GM13977 (cell line): ENCODE measurements around the gene ALLC.

Experiments used
- DNase-seq: peaks from one replicate; pipeline ENCODE4 v3.0.0; 2012; ENCODE audit warnings: low spot score
- in situ Hi-C: fragments of 300-500 bp; cut with MboI; formaldehyde crosslinking; loops from one replicate; pipeline ENCODE4 v1.12.0; 2022; ENCODE audit warnings: low sequenced_read_pairs, low pct_unique_long_range_greater_than_20kb, mixed read lengths, inconsistent platforms; ENCODE audit not compliant: unreplicated experiment
- TF ChIP-seq, protein P1 (sequence below): IDR thresholded peaks from 2 replicates; pipeline ENCODE4 v1.5.1; 2012; ENCODE audit warnings: mild to moderate bottlenecking, control low read depth; ENCODE audit not compliant: insufficient read depth; ENCODE audit errors: extremely low read depth, missing control alignments

The ALLC gene

DNA sequence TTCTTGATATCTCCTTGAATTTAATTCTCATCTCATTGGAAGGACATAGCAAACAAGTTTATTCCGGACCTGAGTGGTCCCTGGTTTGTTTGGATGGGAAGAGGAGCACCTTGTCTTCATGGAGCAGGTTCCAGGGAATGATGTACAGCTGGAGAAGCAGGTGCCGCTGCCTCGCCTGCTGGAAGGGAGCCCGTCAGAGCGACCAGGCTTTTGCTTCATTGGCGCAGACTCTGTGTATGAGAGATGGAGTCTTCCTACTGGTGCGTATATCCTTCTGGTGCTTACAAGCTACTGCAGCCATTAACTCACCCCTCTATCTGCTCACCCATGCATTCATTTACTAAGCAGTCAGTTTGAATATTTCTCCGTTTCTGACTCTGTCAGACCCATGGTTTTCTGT, 11.6 kb upstream of the ALLC start:
- in situ Hi-C loops, result no loop called here
- TF ChIP-seq, protein P1, sequence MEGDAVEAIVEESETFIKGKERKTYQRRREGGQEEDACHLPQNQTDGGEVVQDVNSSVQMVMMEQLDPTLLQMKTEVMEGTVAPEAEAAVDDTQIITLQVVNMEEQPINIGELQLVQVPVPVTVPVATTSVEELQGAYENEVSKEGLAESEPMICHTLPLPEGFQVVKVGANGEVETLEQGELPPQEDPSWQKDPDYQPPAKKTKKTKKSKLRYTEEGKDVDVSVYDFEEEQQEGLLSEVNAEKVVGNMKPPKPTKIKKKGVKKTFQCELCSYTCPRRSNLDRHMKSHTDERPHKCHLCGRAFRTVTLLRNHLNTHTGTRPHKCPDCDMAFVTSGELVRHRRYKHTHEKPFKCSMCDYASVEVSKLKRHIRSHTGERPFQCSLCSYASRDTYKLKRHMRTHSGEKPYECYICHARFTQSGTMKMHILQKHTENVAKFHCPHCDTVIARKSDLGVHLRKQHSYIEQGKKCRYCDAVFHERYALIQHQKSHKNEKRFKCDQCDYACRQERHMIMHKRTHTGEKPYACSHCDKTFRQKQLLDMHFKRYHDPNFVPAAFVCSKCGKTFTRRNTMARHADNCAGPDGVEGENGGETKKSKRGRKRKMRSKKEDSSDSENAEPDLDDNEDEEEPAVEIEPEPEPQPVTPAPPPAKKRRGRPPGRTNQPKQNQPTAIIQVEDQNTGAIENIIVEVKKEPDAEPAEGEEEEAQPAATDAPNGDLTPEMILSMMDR, result no peak

DNA sequence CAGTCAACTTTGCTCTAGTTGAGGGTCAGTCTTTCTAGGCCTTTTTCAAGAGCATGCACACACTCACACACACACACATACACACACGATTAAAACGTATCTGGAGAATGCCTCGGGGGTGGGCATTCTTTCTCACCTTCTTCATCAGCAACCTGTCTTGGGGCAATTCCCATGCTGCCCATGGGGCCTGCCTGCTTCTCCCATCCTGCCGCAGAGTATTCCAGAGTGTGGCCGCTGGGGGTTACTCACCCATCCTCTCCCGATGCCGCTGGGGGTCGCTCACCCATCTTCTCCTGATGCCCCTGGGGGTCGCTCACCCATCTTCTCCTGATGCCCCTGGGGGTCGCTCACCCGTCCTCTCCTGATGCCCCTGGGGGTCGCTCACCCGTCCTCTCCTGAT, 10.8 kb upstream of the ALLC start:
- TF ChIP-seq, protein P1, result no peak
- no peak for DNase-seq
- in situ Hi-C loops, result no loop called here

More for the DNA sequence above, 11.6 kb upstream of the ALLC start:
- DNase-seq, result no peak

DNA sequence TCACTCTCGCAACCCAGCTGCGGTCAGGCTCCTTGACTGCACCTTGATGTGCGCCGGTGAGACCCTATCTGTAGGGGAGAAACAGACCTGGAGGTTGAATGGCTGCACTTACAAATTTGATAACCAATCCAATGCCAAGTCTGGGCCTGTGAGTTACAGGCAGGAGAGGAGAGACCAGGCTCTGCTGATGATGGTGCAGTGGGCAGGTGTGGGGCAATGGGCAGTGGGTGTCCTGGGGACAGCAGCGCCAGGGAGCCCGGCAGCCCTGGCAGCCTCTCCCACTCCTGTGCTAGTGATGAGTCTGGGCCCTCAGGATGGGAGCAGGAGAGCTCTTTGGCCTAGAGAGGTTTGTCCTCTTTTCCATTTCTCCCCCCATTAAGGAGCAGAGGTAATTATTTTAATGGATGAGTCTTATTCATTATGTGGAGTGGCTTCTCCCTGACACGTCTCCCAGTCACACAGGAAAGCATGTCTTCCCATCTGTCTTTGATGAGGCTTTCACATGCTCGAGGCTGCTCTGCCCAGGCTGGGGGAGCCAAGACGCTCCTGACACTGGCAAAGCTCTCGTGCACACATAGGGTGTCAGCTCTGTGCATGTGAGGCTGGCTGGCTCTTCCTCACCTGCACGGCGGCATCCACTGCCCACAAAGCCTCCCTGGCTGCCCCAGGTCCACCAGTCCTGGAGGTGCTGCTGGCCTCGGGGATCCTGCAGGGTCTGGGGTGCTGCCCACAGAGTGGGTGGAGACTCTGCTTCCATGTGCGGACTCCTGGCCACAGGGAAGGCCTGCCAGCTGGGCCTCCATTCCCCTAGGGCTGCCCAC, 10.0 kb upstream of the ALLC start:
- no peak for DNase-seq
- TF ChIP-seq, protein P1, result no peak
- in situ Hi-C loops, result no loop called here

GRCh38 chr2:3648652-3649177, 9.3 kb upstream of the ALLC start:
- TF ChIP-seq, protein P1, result no peak
- no peak for DNase-seq
- in situ Hi-C loops, result no loop called here

GRCh38 chr2:3649581-3649980, 8.4 kb upstream of the ALLC start:
- TF ChIP-seq, protein P1, result no peak
- no peak for DNase-seq
- in situ Hi-C loops, result no loop called here

- in situ Hi-C loops, result no loop called here
- TF ChIP-seq, protein P1, result no peak
- no peak for DNase-seq
Measured at GRCh38 chr2:3650140-3650920, 7.7 kb upstream of the ALLC start.
